HCEC 1CT (cell line): ENCODE data around the gene HEPACAM.
A peak's percentile ranks its signal among the peaks of the same experiment; 100 is the strongest.

Experiments
- DNase-seq: peaks from one replicate; pipeline ENCODE4 v3.0.0-alpha.2; 2017

HEPACAM gene

DNA sequence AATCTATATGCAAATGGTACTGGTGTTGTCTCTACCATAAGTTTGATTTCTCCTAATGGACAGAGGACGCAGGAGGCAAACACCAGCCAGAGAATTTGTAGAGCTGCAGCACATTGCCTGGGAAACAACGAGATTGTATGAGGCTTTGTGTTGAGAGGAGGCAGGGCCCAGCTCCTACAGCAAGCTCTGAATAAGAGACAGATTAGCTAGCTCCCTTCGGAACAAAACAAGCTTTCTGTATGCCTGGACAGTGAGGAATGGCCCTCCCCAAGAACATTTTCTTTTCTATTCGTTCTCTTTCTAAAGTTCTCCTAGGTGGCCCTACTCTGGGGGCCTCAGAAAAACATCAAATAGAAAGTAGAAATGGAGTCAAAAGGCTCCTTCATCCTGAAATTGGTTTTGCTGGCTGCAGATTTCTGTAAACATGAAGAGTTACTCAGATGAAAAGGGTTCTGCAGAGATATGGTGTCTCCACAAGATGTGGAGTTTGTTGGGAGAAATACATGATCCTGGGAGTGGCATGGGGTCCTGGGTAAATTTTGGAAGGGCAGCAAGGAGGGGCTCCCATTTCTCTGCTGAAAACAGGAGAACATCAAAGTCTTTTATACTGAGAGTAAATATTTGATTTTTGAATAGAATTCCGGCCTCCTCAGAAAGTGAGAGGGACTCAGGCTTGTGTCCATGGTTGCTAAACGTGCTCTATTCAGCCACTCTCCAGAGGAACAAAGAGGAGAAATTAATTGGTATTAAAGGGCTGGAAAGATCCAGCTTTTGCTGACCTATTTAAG is 6.8 kb upstream of the HEPACAM start:
- no peak for DNase-seq

DNA sequence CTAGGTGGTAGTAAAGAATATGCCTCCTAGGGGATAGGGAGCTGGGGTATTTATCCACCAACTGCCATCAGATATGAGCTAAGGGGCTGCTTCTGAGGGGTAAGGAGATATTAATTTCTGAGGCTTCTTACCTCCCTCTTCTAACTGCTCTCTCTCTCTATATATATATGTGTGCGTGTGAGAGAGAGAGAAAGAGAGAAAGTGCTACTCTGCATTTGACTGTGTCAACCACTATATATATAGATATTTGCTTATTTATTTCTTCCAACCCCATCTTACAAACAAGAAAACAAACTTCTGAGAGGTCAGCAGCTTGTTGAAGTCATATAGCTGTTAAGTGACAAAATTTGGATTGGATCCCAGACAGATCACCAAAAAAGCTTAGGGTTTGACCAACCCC is 5.9 kb upstream of the HEPACAM start:
- no peak for DNase-seq

DNA sequence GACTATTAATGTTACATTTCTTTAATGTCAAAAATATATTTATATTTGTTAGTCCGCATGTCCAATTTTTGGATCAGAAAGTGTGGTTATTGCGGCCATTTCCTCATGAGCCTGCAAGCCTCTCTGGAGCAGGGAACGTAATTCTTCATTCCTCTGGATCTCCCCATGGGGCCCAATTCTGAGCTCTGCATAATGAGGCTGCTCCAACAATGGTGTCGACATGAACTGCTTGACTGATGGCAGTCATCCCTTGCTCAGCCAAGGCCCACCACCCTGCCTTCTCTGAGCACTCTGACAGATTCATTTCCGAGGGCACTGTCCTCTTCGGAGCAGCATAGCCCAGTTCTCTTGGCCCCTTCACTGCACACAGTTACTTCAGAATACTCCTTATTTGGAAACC is 3.1 kb upstream of the HEPACAM start:
- no peak for DNase-seq

DNA sequence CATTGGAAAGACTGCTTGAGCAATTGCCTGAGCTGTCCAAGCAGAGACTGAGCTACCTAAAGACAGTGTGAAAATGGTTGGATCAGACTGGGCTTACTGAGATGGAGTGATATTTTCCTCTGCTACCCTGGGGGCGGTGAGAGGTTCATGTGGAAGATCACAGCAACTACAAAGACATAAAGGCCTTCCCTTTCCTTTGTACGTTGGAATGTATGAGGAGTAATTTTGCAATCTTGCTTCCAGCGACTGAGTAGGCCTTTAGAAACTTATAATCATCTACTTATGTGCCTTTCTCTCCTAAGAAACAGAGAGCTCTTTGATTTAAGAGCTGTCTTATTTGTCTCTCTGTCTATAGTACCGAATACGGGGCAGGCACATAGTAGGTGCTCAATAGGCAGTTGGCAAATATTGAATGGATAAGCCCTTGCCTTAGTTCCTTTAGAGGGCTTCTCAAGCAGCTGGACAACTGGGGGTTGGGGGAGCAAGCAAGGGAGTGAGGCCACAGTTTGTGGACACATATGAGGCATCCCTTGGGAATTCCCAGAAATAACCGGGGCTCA is 2.4 kb upstream of the HEPACAM start:
- DNase-seq, result peak; percentile 18

DNA sequence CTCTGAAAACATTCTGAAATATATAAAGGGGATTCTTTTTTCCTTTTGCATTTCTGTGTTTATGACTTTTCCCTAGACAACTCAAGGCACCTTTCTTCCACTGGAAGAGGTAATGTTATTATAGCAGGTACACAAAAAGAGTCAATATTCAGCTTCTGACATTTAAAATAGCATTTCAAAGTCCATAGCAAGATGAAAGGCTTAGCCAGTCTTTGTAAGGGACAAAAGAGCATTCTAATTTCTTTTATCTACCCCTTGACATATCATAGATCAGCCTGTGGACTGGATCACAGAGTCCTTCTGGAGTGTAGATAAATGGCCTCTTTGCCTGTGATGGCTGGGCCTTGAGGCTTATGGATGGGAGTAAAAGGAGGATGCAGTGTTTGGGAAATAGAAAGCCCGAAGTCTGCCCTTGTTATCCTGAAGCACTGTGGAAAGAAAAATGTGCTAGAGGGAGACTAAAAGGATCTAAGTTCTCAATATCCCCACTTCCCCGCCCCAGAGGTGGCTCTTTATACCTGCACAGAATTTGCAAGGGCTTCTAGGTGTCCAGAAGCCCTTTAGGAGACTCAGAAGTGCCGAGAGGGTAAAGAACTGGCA is 1.6 kb upstream of the HEPACAM start:
- DNase-seq, result no peak

DNA sequence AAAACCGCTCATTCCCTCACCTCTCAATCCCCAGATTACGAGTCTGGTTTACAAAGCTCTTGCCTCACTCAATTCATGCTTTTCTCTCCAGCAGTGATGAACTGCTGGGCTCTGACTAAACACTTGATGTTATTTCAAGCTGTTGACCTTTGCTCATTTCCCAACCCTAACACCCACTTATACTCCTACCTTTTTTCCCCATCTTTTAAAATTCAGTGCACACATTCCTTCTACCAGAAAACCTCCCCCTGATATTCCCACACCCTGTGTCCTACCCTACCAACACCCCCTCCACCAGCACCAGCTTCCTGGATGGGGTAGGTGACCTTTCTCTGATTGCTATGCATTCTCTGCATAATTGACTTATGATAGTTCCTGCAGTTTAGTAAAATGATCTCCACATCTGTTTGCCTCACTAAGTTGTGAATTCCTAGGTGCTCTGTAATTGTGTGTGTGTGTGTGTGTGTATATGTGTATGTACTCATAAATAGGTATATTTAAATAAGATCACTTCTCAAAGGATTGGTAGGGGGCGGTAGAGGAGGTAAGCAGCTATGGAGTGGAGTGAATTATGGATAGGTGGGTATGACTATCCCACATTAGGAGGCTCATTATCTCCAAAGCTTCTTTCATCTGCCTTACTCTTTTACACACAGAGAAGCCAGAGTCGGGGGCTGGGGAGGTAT is 842 bp downstream of the HEPACAM start:
- DNase-seq, result peak; percentile 97

DNA sequence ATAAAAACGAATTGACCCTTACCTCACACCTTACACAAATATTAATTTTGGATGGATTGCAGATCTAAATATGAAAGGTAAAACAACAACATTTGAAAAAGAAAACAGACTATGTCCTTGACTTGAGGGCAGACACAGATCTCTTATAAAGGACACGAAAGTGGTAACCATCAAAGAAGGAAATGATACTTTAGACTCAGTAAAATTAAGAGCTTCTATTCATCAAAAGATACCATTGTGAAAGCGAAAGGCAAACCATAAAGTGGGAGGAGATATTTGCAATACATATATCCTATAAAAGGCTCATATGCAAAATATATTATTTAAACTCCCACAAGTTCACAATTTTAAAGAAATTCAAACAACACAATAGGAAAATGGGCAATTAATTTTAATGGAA is 5.0 kb downstream of the HEPACAM start:
- no peak for DNase-seq

DNA sequence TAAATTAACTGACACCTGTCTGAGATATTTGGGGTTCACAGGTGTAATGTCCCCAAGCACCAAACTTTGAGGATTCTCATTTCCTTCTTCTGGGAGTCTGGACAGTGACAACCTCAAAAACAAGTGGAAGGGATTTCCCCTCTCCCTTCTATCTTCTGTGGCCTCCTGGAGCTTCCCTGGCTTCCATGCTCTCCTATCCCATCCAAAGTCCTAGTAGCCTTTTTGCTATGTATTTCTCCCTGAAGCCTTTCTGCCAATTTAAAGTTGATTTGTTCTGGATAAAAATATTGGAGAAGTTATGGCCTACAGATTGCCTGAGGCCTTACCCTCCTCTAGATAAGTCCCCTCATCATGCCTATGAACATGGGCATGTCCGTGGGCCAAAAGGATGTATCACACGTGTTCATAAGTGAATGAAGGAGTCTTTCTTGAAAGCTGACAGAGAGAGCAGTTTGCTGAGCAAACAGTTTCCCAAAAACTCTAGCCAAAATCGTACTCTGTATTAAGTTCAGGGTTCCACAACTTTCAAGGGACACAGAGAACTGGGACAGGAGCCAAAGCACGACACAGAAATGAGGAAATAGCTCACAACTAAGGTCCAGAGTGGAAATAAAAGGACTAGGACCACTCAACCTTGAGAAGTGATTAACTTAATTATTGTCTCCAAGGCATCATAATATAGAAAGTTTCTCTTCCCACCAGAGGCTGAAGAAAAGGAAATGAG is 6.7 kb downstream of the HEPACAM start:
- no peak for DNase-seq

DNA sequence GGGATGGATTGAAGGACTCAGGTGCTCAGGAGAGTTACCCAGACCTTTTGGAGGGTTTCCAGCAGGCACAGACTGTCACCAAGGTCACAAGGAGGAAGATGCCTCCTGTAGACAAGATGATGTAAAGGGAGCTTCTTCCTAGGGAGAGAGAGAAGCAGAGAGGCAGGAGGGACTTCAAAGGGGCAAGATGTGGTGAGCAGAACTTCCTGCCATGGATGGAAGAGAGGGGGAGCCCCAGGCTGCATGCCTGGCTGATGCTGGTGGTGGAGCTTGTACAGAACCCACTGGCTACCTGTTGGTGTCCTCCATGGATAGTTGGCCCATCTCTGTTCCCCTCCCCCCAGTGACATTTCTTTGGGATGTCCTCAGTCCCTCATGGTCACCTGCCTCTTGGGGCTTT is 12.6 kb downstream of the HEPACAM start:
- DNase-seq, result no peak

DNA sequence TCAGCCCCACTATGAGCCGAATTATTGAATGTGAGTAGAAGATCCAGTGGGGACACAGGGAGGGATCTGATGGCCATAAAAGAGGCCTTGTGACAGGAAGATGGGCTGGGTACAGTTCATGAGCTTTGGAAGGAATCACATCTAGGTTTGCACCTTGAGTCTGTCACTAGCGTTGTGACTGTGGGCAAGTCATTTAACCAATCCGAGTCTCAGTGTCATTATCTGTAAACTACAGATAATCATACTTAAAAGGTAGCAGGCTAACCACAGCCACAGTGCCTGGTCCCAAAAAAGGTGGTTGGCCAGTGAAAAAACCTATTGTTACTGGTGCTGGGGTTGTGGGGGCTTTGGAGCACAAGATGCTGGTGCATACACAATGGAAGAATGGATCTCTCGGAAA is 13.0 kb downstream of the HEPACAM start:
- DNase-seq, result no peak

DNA sequence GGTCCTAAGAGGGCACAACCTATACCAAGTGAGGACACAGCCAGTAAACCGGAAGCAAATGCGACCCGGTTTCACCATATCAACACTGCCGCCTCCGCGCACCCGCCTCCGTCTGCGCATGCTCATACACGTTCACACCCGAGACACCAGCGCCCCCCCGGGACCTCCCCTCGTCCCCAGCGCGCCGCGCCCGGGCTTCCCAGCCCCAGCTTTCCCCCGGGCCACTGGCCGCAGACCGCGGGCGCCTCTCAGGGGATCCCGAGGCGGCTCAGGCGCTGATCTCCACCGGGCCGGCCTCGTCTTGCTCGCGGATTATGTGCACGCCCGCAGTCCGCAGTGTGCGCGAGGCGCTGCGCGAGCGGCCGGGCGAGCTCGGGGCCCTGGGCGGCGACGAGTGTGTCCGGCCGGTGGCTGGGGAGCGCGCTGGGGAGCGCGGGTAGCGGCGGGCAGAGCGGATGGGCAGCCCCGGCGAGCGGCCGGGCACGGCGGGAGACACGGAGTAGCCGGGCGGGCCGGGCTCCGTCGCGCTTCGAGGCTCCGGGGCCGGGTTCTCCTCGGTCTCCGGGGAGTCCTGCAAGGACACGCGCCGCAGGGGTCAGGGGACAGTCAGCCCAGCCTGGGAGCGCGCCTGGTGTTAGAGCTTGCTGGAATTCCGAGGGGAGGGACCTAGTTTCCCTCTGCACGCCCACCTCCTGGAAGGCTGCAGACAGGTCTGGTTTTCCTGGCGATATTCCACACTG is 14.8 kb downstream of the HEPACAM start:
- no peak for DNase-seq

DNA sequence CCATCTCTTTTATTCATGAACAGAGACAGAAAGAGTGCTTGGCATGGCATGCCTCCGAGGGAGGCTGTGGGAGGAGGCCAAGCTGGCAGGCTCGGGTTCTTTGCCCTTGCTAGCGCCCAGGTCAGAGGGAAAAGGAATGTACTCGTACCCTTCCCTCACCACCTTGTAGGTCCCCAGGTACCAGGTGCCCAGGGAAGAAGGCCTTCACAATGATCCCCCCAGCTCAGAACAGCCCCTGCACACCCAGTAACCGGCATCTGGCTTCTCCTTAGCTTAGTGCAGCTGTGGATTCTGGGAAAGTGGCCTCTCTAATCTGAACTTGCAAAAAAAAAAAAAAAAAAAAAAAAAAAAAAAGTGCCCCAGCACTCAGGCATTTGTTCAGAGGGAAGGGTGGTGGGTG is 15.5 kb downstream of the HEPACAM start:
- DNase-seq, result no peak

DNA sequence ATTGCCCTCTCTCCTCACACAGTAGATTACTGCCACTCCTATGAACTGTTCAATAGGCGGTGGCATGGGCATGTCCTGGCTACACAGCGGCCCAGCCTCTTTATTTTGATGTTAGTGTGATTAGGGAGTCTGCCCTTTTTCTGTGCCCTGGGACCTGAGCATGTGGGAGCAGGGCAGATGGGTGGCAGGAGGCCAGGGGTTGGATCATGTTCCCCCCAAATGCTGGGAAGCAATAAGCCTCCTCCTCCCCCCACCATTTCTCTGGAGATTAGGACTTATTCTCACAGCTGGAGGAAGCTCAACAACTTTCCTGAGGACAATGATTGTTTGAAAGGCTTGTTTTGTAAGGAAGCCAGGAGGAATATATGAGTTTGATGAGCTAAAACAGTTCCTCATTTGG is 15.9 kb downstream of the HEPACAM start:
- no peak for DNase-seq

DNA sequence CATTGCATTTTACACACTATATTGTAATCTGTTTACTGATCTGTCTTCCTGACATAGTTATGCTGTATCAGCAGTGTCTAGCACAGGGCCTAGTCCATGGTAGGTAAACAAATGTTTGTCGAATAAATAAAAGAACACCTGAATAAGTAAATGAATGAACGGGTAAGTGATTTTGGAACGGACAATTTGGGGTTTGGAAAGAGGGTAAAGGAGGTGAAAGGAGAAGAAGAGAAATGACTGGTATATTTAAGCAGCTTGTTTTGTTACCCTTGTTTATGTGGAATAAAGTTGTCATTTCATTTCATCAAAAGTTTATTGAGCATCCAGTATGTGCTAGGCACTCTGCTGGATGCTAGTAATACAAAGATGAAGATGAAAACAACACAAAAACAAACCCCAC is 16.9 kb downstream of the HEPACAM start, which contains the start of gene HEPN1:
TSS of gene HEPN1 (plus strand) at position 301 of the 400 bp plus-strand sequence.
- DNase-seq, result no peak

DNA sequence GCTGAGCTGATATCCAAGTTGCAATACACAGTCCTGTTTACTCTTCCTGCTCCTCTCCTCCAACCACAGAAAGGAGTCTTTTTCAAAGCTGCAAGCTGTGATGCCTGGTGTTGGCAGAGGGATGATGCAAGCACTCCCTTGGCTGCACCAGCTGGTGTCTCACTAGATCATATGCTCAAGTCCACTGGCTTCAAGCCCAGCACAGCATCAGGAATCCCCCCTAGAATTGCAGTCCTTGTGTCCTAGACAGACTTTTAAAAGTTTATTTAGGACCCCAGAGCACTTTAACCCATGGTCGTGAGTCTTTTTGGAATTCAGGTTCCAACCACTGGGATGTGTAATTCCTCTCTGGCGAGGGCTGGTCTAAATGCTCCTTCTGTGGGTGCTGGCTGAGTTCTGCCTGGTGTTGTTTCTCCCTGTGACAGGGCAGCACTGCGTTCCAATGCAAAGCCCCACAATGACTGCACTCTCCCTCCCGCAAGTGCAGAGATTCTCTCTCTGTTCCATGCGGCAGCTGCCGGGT is 18.7 kb downstream of the HEPACAM start:
- DNase-seq, result peak; percentile 64

DNA sequence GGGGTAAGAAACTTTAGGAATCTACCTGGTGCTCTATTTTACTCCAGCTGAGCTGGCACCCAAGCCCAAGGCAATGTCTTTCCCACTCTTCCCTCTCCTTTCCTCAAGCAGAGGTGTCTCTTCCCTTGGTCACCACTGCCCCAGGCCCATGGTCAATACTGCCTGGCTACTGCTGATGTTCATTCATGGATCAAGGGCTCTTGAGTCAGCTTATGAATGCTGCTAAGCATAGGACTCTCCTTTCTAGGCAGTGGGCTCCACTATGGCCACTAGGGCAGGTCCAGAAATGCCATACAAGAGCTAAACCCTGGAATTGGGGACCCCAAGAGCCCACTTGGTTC is 19.5 kb downstream of the HEPACAM start:
- no peak for DNase-seq

DNA sequence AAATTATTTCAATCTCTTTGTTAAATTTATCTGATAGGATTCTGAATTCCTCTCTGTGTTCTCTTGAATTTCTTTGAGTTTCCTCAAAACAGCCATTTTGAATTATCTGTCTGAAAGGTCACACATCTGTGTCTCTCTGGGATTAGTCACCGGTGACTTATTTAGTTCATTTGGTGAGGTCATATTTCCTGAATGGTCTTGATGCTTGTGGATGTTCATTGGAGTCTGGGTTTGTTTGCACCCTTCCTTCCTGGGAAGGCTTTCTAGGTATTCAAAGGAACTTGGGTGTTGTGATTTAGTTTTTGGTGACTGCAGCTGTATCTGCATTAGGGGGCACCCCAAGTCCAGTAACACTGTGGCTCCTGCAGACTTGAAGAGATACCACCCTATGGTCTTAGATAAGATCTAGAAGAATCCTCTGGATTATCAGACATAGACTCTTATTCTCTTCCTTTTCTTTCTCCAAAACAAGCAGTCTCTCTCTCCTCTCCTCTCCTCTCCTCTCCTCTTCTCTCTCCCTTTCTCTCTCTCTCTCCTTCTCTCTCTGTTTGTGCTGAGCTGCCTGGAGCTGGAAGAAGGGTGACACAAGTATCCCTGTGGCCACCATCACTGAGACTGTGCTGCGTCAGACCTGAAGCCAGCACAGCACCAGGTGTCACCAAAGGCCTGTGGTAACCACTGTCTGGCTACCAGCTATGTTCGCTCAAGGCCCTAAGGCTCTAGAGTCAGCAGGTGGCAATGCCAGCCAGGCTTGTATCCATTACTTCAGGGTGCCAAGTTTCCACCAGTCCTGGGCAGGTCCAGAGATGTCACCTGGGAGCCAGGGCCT is 20.1 kb downstream of the HEPACAM start:
- peak; percentile 77 for DNase-seq

DNA sequence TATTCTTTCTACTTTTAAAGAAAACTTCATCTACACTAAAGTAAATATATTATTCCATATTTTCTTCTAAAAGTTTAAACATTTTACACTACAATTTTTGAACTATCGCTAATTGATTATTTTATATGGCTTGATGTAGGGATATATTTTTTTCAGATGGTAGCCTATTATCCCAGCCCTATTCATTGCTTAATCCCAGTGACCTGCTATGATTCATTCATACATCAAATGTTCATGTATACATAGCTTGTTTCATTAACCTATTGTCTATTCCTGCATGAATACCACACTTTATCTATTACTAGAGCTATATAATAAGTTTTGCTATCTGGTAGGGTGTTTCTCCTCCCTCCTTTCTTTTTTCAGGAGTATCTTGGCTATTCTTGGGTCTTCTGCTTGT is 33.2 kb downstream of the HEPACAM start:
- DNase-seq, result peak; percentile 58

DNA sequence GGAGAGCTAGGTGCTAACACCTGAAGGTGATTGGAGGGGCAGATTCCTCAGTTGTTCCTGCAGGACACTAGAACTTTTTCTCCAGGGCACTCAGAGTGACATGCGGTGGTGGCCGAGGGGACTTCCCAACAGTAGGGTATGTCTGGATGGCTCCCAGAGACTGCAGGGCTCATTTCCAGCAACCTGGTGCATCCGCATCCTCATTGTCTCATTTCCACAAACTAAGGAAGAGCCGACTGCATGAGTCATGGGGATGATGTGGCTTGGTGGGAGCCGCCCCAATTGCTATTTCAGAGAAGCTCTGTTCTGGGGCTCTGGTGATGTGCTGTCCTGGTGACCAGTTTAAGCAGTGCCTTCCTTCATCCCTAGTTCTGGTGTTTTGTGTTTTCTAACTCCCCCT is 35.4 kb downstream of the HEPACAM start:
- DNase-seq, result peak; percentile 96

DNA sequence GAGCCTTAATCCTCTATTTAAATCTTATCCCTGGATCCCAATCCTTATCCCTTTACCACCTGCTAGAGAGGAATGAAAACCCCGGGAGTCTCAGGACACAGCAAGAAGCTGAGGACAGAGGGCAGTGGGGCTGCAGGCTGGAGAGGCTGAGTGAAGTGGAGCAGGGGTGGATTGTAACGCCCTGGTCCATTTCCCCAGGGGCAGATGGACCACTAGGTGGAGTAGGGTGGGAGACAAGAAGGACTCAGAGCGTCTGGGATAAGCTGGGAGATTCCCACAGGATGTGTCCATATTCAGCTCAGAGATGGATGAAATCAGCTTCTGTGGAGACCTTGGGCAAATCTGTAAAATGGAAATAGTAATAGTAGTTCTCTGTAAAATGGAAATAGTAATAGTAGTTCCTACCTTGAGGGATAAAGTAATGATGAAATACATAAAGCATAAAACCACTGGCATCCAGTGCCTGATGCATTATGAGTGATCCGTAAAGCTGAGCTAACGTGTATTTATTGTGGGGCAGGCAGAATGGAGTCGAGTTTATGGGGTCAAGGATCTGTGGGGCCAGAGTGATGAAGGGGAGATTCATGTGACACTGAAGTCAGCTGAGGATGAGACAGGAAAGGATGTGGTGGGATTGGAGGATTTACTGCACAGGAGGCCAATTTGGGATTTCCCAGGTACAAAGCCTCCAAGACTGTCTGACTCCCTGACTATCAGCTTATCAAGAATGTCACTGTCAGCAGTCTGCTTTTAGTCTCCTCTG is 36.3 kb downstream of the HEPACAM start:
- DNase-seq, result peak; percentile 55

DNA sequence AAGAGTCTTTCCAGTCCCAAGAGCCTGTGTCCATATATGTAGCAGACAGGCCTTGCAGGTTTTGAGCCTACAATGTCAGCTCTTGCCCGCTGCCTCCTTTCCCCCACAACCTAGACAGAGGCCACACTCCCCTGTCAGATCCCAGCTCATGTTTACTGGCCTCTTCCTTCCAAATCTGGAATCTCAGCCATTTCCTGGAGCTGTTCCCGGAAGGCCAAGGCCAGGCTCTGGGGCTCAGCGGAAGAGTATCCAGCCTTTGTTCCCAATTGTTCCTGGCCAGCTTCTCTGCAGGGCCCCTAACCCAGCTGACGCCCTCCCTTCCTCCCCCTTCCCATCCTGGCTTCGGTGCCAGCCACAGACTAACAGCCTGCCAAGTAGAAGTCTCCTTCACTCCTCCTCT is 37.1 kb downstream of the HEPACAM start:
- peak; percentile 86 for DNase-seq
